NB4 (cell line): ENCODE measurements around the gene ELOA.

ENCODE experiments used
- DNase-seq: peaks from one replicate; pipeline ENCODE4 v3.0.0; 2010; ENCODE audit warnings: low read depth
- H3K4me3 ChIP-seq: one replicate; pipeline ENCODE4 v1.5.1; 2011; ENCODE audit warnings: mild to moderate bottlenecking, low read depth, low read length, moderate library complexity
- MYC ChIP-seq: IDR thresholded peaks from 2 replicates; pipeline ENCODE4 v1.6.1; 2011; ENCODE audit warnings: low read depth, low read length
- POLR2A ChIP-seq: IDR thresholded peaks from 2 replicates; pipeline ENCODE4 v1.6.1; 2011; ENCODE audit warnings: mild to moderate bottlenecking; ENCODE audit not compliant: insufficient read length; ENCODE audit errors: extremely low read depth
- TF ChIP-seq, protein P1 (sequence below): IDR thresholded peaks from 2 replicates; pipeline ENCODE4 v1.6.1; 2011; ENCODE audit warnings: low read depth, low read length
- TF ChIP-seq, protein P2 (sequence below): IDR thresholded peaks from one replicate; pipeline ENCODE4 v1.5.1; 2012; ENCODE audit warnings: low read depth, low read length

Gene ELOA

DNA sequence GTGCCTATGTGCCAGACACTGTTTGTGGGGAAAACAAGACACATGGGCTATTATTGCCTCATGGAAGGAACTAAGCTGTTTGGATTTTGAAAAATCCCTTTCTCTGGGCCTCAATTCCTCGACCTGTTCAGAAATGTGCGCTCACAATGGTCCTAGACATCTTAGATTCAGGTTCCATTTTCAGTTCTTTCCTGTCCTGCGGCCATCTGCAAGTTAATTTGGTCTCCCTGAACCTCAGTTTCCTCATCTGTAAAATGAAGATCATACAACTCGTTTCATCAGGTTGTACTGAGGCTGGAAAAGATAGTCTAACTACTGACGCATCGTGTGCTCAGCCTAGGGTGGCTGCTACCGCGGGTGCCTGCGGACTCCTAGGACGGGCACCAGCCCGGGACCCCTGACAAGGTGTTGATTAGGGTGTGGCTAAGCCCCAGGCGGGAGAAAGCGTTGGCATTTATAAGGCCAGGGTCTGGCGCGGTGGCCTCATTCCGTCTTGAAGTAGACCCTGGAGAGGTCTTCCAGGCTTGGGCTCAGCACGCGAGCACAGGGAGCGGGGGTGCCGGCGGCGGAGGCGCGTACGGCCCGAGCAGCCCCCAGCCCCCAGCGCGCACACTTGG lies 493 bp upstream of the ELOA start:
- H3K4me3 ChIP-seq: peak overlapping the region; percentile 67
- TF ChIP-seq, protein P1, sequence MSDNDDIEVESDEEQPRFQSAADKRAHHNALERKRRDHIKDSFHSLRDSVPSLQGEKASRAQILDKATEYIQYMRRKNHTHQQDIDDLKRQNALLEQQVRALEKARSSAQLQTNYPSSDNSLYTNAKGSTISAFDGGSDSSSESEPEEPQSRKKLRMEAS: 0 out of 2 replicates have a peak, but pooled peaks have one; percentile 18
- TF ChIP-seq POLR2A (no peak), MYC (peak; percentile 31; the same call in 1 of the 2 replicates)
- TF ChIP-seq, protein P2, sequence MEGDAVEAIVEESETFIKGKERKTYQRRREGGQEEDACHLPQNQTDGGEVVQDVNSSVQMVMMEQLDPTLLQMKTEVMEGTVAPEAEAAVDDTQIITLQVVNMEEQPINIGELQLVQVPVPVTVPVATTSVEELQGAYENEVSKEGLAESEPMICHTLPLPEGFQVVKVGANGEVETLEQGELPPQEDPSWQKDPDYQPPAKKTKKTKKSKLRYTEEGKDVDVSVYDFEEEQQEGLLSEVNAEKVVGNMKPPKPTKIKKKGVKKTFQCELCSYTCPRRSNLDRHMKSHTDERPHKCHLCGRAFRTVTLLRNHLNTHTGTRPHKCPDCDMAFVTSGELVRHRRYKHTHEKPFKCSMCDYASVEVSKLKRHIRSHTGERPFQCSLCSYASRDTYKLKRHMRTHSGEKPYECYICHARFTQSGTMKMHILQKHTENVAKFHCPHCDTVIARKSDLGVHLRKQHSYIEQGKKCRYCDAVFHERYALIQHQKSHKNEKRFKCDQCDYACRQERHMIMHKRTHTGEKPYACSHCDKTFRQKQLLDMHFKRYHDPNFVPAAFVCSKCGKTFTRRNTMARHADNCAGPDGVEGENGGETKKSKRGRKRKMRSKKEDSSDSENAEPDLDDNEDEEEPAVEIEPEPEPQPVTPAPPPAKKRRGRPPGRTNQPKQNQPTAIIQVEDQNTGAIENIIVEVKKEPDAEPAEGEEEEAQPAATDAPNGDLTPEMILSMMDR: no peak
- no peak for DNase-seq

DNA sequence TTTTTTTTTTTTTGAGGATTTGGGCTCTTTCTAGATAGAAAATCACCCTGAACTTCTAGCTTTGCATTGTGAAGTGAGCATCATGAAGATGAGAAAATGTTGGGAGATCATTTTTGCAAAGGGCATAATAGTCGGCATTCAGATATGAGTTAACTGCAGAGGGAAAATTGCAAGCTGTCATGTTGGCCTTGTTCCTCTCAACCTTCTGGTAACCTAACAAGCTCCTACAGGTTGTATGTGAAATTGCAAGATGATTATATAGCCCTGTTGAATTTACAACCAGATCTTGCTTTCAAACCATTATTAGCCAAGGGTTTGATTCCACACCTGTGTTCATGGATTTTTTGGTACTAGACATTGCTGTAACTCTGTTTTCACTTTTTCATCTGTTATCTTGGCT lies 2.2 kb downstream of the ELOA start:
- TF ChIP-seq POLR2A: no peak
- TF ChIP-seq, protein P1: no peak
- TF ChIP-seq, protein P2: peak; percentile 14
- DNase-seq: peak; percentile 51
- peak overlapping the region; percentile 88 for H3K4me3 ChIP-seq

DNA sequence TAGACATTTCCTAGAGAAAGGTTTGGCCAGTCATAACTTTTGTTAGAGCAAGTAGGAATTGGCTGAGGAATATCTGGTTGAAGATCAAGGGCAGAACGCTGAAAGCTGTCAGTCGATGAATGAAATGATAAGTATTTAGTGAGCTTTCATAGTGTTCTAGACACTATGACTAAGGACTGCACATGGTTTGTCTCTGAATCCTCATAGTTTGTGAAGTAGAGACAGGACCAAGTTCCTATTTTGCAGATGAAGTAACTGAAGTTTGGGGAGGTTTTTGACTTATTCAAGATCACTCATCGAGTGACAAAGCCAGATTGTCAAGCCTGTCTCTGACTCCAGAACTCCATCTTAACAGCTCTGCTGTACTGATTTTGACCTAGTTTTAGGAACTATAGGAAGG lies 4.7 kb downstream of the ELOA start:
- H3K4me3 ChIP-seq: no peak overlapping the region
- no peak for DNase-seq
- TF ChIP-seq, protein P1: no peak
- no peak for TF ChIP-seq POLR2A
- TF ChIP-seq MYC: no peak
- TF ChIP-seq, protein P2: no peak

DNA sequence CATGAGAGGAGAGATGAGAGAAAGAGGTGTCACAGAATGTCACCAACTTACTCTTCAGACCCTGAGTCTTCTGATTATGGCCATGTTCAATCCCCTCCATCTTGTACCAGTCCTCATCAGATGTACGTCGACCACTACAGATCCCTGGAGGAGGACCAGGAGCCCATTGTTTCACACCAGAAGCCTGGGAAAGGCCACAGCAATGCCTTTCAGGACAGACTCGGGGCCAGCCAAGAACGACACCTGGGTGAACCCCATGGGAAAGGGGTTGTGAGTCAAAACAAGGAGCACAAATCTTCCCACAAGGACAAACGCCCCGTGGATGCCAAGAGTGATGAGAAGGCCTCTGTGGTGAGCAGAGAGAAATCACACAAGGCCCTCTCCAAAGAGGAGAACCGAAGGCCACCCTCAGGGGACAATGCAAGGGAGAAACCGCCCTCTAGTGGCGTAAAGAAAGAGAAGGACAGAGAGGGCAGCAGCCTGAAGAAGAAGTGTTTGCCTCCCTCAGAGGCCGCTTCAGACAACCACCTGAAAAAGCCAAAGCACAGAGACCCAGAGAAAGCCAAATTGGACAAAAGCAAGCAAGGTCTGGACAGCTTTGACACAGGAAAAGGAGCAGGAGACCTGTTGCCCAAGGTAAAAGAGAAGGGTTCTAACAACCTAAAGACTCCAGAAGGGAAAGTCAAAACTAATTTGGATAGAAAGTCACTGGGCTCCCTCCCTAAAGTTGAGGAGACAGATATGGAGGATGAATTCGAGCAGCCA lies 8.0 kb downstream of the ELOA start:
- no peak overlapping the region for H3K4me3 ChIP-seq
- peak; percentile 70 for DNase-seq
- no peak; the same call in 1 of the 2 replicates for TF ChIP-seq MYC
- TF ChIP-seq, protein P1: no peak
- TF ChIP-seq, protein P2: peak; percentile 79
- TF ChIP-seq POLR2A: no peak

DNA sequence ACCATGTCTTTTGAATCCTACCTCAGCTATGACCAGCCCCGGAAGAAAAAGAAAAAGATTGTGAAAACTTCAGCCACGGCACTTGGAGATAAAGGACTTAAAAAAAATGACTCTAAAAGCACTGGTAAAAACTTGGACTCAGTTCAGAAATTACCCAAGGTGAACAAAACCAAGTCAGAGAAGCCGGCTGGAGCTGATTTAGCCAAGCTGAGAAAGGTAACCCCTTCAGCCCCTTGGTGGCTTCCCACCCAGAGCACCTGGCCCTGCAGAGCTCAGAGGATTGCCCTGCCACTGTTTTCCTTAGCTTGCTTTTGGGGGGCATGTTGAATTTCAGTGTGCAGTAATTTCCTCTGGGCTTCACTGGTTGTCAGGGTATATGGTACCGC lies 8.5 kb downstream of the ELOA start:
- TF ChIP-seq, protein P2: no peak
- TF ChIP-seq POLR2A: no peak
- TF ChIP-seq, protein P1: no peak
- TF ChIP-seq MYC: no peak
- DNase-seq: no peak
- H3K4me3 ChIP-seq: no peak overlapping the region
